Gastroesophageal sphincter (tissue), 4 donors: ENCODE results near the gene CHI3L1. TPM values are rescaled to one million over a fixed set of nuclear protein-coding genes. Genes with fewer than 3 reads are reported as not detected.

Experiments used
- ATAC-seq: fragments of 150-250 bp; one replicate; pipeline ENCODE4 v1.9.1; 2016; ENCODE audit warnings: mild to moderate bottlenecking, moderate library complexity
- H3K27ac ChIP-seq, 4 donors: fragments of 200-600 bp; sonication (generic) in 3 of 4; 1 replicate in 3 of 4; 2 replicates in 1 of 4; pipeline ENCODE4 v1.5.1; 2016 to 2019
- H3K27me3 ChIP-seq: fragments of 200-600 bp; sonication (generic); one replicate; pipeline ENCODE4 v1.5.1; 2019
- H3K36me3 ChIP-seq, 2 donors: fragments of 200-600 bp; sonication (generic); one replicate each; pipeline ENCODE4 v1.5.1; 2019; ENCODE audit warnings: control low read depth in 1 of 2
- H3K4me1 ChIP-seq, 3 donors: fragments of 200-600 bp; sonication (generic); 1 replicate in 2 of 3; 2 replicates in 1 of 3; pipeline ENCODE4 v1.5.1; 2016 to 2019; ENCODE audit warnings: control low read depth in 2 of 3
- H3K4me3 ChIP-seq, 2 donors: fragments of 200-600 bp; sonication (generic); one replicate each; pipeline ENCODE4 v1.5.1; 2019; ENCODE audit warnings: mild to moderate bottlenecking in 1 of 2, moderate library complexity in 1 of 2
- H3K9me3 ChIP-seq, 3 donors: fragments of 200-600 bp; sonication (generic); one replicate each; pipeline ENCODE4 v1.5.1; 2017 to 2019; ENCODE audit warnings: control low read depth in 2 of 3
- CTCF ChIP-seq, 4 experiments: fragments of 200-600 bp in 2 of 4; fragments of 450-650 bp in 2 of 4; sonication (generic) in 1 of 4; IDR thresholded peaks; one replicate each; pipeline ENCODE4 v1.5.1; 2017 to 2019; ENCODE audit warnings: antibody characterized with exemption in 4 of 4, mild to moderate bottlenecking in 2 of 4, moderate library complexity in 2 of 4
- EP300 ChIP-seq: sonication (generic); formaldehyde crosslinking; IDR thresholded peaks from one replicate; pipeline ENCODE4 v1.6.1; 2017; ENCODE audit warnings: antibody characterized with exemption, mild to moderate bottlenecking
- POLR2A ChIP-seq, 2 donors: fragments of 450-650 bp; IDR thresholded peaks; one replicate each; pipeline ENCODE4 v1.6.1; 2017; ENCODE audit warnings: antibody characterized with exemption in 2 of 2, mild to moderate bottlenecking in 2 of 2, moderate library complexity in 1 of 2
- POLR2AphosphoS5 ChIP-seq: sonication (generic); formaldehyde crosslinking; IDR thresholded peaks from one replicate; pipeline ENCODE4 v1.6.1; 2017; ENCODE audit warnings: antibody characterized with exemption
- WGBS, 2 donors: methylation state at CpG; one replicate each; pipeline ENCODE4 v1.1.5; 2018; ENCODE audit warnings: low coverage in 1 of 2; 5-methylcytosine and 5-hydroxymethylcytosine counted together
- total RNA-seq, 4 donors: library from RNA; depleted of rRNA; stranded (reverse); fragments of >200 nt; gene quantifications; one replicate each; pipeline ENCODE4 v1.1.0, GENCODE V29; 2016

Gene CHI3L1
- total RNA-seq, 4 donors from 2014 or later, result 3.4 to 5.4 (median 5.0) TPM; not detected in 1

GRCh38 chr1:203196371-203196770 is 9.9 kb upstream of the CHI3L1 start:
- H3K4me1 ChIP-seq, result peaks cover 0 to 21% (median 14%) of the 10 kb centered on the region in 3 donors
- no peak overlapping the region for H3K27ac ChIP-seq
- 100% methylated on average over 1 to 2 of the region's 3 CpGs for WGBS, 2 donors
- no peaks in the 10 kb centered on the region for H3K27me3 ChIP-seq
- TF ChIP-seq POLR2AphosphoS5 (no peak), EP300 (no peak), CTCF (IDR thresholded peaks at IDR 0.05) (no peak), POLR2A (IDR thresholded peaks at IDR 0.05) (no peak)
- H3K4me3 ChIP-seq, result no peak overlapping the region
- no peaks in the 10 kb centered on the region for H3K9me3 ChIP-seq
- ATAC-seq, result no peak
- H3K36me3 ChIP-seq, result no peaks in the 10 kb centered on the region

- no peak for TF ChIP-seq POLR2A (IDR thresholded peaks at IDR 0.05)
- TF ChIP-seq EP300, result no peak
- TF ChIP-seq POLR2AphosphoS5, result no peak
- no peak for TF ChIP-seq CTCF (IDR thresholded peaks at IDR 0.05)
- H3K4me1 ChIP-seq, result peaks cover 0 to 15% (median 0%) of the 10 kb centered on the region in 3 donors
- no peaks in the 10 kb centered on the region for H3K36me3 ChIP-seq
- H3K9me3 ChIP-seq, result no peaks in the 10 kb centered on the region
- ATAC-seq, result no peak
- H3K27ac ChIP-seq, result no peak overlapping the region
- H3K4me3 ChIP-seq, result no peak overlapping the region
- no peaks in the 10 kb centered on the region for H3K27me3 ChIP-seq
- 96 to 100% methylated on average over 2 of the region's 2 CpGs for WGBS, 2 donors
Observed at GRCh38 chr1:203190949-203191348, 4.4 kb upstream of the CHI3L1 start.

- H3K27ac ChIP-seq, result no peak overlapping the region
- no peaks in the 10 kb centered on the region for H3K36me3 ChIP-seq
- no peak for TF ChIP-seq EP300
- no peak for TF ChIP-seq CTCF (IDR thresholded peaks at IDR 0.05)
- TF ChIP-seq POLR2AphosphoS5, result no peak
- TF ChIP-seq POLR2A (IDR thresholded peaks at IDR 0.05), result no peak
- no peaks in the 10 kb centered on the region for H3K27me3 ChIP-seq
- no peak for ATAC-seq
- 55 to 76% methylated on average over 6 to 7 of the region's 7 CpGs for WGBS, 2 donors
- H3K9me3 ChIP-seq, result no peaks in the 10 kb centered on the region
- H3K4me3 ChIP-seq, result no peak overlapping the region
- peaks cover 0 to 15% (median 0%) of the 10 kb centered on the region in 3 donors for H3K4me1 ChIP-seq
Observed at GRCh38 chr1:203189951-203190352, 3.4 kb upstream of the CHI3L1 start.

- Histone ChIP-seq H3K9me3 (no peaks in the 10 kb centered on the region), H3K4me1 (peaks cover 0 to 15% (median 0%) of the 10 kb centered on the region in 3 donors), H3K4me3 (no peak overlapping the region), H3K27me3 (no peaks in the 10 kb centered on the region), H3K36me3 (no peaks in the 10 kb centered on the region), H3K27ac (no peak overlapping the region)
- TF ChIP-seq CTCF (IDR thresholded peaks at IDR 0.05), result no peak
- WGBS, 2 donors, result 86 to 88% methylated on average over 4 of the region's 4 CpGs
- ATAC-seq, result no peak
Observed at GRCh38 chr1:203188686-203189232, 2.3 kb upstream of the CHI3L1 start.

DNA sequence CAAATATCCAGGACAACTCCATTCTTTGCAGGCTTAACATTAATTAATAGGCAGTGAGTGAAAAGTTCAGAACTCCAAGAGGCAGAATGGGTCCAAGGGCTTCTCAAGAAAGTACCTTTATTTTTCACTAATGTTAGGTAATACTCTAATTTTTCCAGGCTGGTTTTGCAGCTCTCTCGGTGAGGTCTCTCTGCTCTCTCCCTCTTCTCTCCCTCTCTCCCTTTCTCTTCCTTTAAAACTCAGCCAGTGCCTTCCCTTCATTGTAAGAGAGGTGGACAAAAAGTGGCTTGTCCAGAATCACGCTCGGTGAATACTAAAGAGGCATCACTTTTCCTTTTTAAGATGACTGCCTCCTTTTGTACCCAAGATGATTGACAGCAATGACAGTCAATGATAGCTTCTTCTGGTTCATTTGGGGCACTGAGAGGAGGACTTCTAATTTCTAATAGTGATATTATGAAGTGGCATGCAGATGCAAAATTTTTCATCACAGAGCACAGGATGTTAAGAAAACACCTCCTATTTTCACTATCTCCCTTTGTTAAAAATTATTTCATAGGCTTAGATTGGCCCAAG is 1.3 kb upstream of the CHI3L1 start:
- Histone ChIP-seq H3K27me3 (no peaks in the 10 kb centered on the region), H3K4me1 (peaks cover 0 to 15% (median 0%) of the 10 kb centered on the region in 3 donors), H3K9me3 (no peaks in the 10 kb centered on the region), H3K27ac (no peak overlapping the region), H3K4me3 (no peak overlapping the region), H3K36me3 (no peaks in the 10 kb centered on the region)
- 84 to 94% methylated on average over 3 of the region's 3 CpGs for WGBS, 2 donors
- TF ChIP-seq EP300 (no peak), CTCF (IDR thresholded peaks at IDR 0.05) (no peak), POLR2A (IDR thresholded peaks at IDR 0.05) (no peak)
- no peak for ATAC-seq
